A549 treated with Mapracorat at 1 μM for 4 hours (cell line): ENCODE data around the gene PCDHGA11. TPM values are rescaled to one million over a fixed set of nuclear protein-coding genes. Genes with fewer than 3 reads are reported as not detected.

Experiments
- total RNA-seq: library from RNA; stranded (reverse); fragments of 200-300 nt; extraction: Qiagen RNA extraction; gene quantifications from 5 replicates; pipeline ENCODE4 v1.2.3, GENCODE V29; 2022

Gene PCDHGA11
- 0.04 to 0.06 TPM (median 0.05 TPM) in 3 of 5 replicates, not detected in the others for total RNA-seq

GRCh38 chr5:141420855-141421488 lies at the start of gene PCDHGA11:
Gene PCDHGA11, plus strand, starts transcription at chr5:141421051. Its CDS starts 177 bp downstream, at chr5:141421228.

GRCh38 chr5:141373673-141374317 lies 47.1 kb upstream of the PCDHGA11 start, which contains the start of gene PCDHGA6:
Gene PCDHGA6, plus strand, starts transcription at chr5:141373891. Its CDS starts 193 bp downstream, at chr5:141374084.

GRCh38 chr5:141382469-141383294 lies 38.2 kb upstream of the PCDHGA11 start, which contains the start of gene PCDHGA7:
Gene PCDHGA7, plus strand, starts transcription at chr5:141382742. Its CDS starts 158 bp downstream, at chr5:141382900.

GRCh38 chr5:141387557-141388311 lies 33.1 kb upstream of the PCDHGA11 start, which contains the start of gene PCDHGB4:
Gene PCDHGB4, plus strand, starts transcription at chr5:141387698. Its CDS starts 187 bp downstream, at chr5:141387885.

GRCh38 chr5:141392429-141393198 lies 28.2 kb upstream of the PCDHGA11 start, which contains the start of gene PCDHGA8:
Gene PCDHGA8, plus strand, starts transcription at chr5:141392633. Its CDS starts 181 bp downstream, at chr5:141392814.

GRCh38 chr5:141397756-141398551 lies 22.9 kb upstream of the PCDHGA11 start, which contains the start of gene PCDHGB5:
Gene PCDHGB5, plus strand, starts transcription at chr5:141397947. Its CDS starts 181 bp downstream, at chr5:141398128.

GRCh38 chr5:141402553-141403243 lies 18.2 kb upstream of the PCDHGA11 start, which contains the start of gene PCDHGA9:
Gene PCDHGA9, plus strand, starts transcription at chr5:141402778. Its CDS starts 175 bp downstream, at chr5:141402953.

GRCh38 chr5:141407790-141408505 lies 12.9 kb upstream of the PCDHGA11 start, which contains the start of gene PCDHGB6:
Gene PCDHGB6, plus strand, starts transcription at chr5:141408021. Its CDS starts 182 bp downstream, at chr5:141408203.

GRCh38 chr5:141412854-141413539 lies 7.9 kb upstream of the PCDHGA11 start, which contains the start of gene PCDHGA10:
Gene PCDHGA10, plus strand, starts transcription at chr5:141412987. Its CDS starts 189 bp downstream, at chr5:141413176.

GRCh38 chr5:141417494-141418172 lies 3.2 kb upstream of the PCDHGA11 start, which contains the start of gene PCDHGB7:
Gene PCDHGB7, plus strand, starts transcription at chr5:141417677. Its CDS starts 183 bp downstream, at chr5:141417860.

GRCh38 chr5:141430332-141431113 lies 9.7 kb downstream of the PCDHGA11 start, which contains the start of gene PCDHGA12:
Gene PCDHGA12, plus strand, starts transcription at chr5:141430507. Its CDS starts 253 bp downstream, at chr5:141430760.

Other genes starting within 250 kb of the PCDHGA11 start
- gene PCDHB7, start 248.4 kb upstream of the PCDHGA11 start, total RNA-seq, result 0.05 TPM in 1 of 5 replicates, not detected in the others
- gene PCDHB8, start 243.3 kb upstream of the PCDHGA11 start, total RNA-seq, result 0.19 to 0.42 TPM (median 0.22 TPM) in 5 replicates
- 0.05 to 0.08 TPM (median 0.05 TPM) in 4 of 5 replicates, not detected in the other for gene PCDHB16, start 238.7 kb upstream of the PCDHGA11 start, total RNA-seq
- gene PCDHB9, start 233.9 kb upstream of the PCDHGA11 start, total RNA-seq, result 0.03 to 0.26 TPM (median 0.05 TPM) in 3 of 5 replicates, not detected in the others
- gene PCDHB10, start 228.7 kb upstream of the PCDHGA11 start, total RNA-seq, result not detected in 5 replicates
- 0.05 to 0.08 TPM (median 0.08 TPM) in 4 of 5 replicates, not detected in the other for gene PCDHB11, start 221.4 kb upstream of the PCDHGA11 start, total RNA-seq
- gene PCDHB12, start 212.3 kb upstream of the PCDHGA11 start, total RNA-seq, result 0.06 TPM in 1 of 5 replicates, not detected in the others
- gene PCDHB13, start 207.1 kb upstream of the PCDHGA11 start, total RNA-seq, result 0.04 to 0.12 TPM (median 0.05 TPM) in 5 replicates
- gene PCDHB14, start 197.7 kb upstream of the PCDHGA11 start, total RNA-seq, result 0.05 to 0.21 TPM (median 0.14 TPM) in 5 replicates
- gene PCDHB15, start 175.7 kb upstream of the PCDHGA11 start, total RNA-seq, result 0.06 to 0.11 TPM (median 0.10 TPM) in 3 of 5 replicates, not detected in the others
- gene SLC25A2, start 117.0 kb upstream of the PCDHGA11 start, total RNA-seq, result not detected in 5 replicates
- gene TAF7, start 100.3 kb upstream of the PCDHGA11 start, total RNA-seq, result 60.0 to 73.5 TPM (median 68.7 TPM) in 5 replicates
- 0.24 to 0.29 TPM (median 0.26 TPM) in 5 replicates for gene PCDHGA1, start 90.5 kb upstream of the PCDHGA11 start, total RNA-seq
- 0.42 to 0.91 TPM (median 0.68 TPM) in 5 replicates for gene PCDHGA2, start 82.3 kb upstream of the PCDHGA11 start, total RNA-seq
- gene PCDHGA3, start 77.2 kb upstream of the PCDHGA11 start, total RNA-seq, result not detected in 5 replicates
- gene PCDHGB1, start 71.0 kb upstream of the PCDHGA11 start, total RNA-seq, result 1.3 to 2.0 TPM (median 1.9 TPM) in 5 replicates
- 0.07 to 0.22 TPM (median 0.12 TPM) in 5 replicates for gene PCDHGA4, start 66.0 kb upstream of the PCDHGA11 start, total RNA-seq
- gene PCDHGB2, start 61.1 kb upstream of the PCDHGA11 start, total RNA-seq, result 0.06 to 0.11 TPM (median 0.07 TPM) in 4 of 5 replicates, not detected in the other
- 0.09 to 0.17 TPM (median 0.14 TPM) in 5 replicates for gene PCDHGA5, start 56.9 kb upstream of the PCDHGA11 start, total RNA-seq
- gene PCDHGB3, start 50.8 kb upstream of the PCDHGA11 start, total RNA-seq, result 0.10 to 0.31 TPM (median 0.21 TPM) in 5 replicates
- gene PCDHGA6, start 47.2 kb upstream of the PCDHGA11 start, total RNA-seq, result 0.13 to 0.27 TPM (median 0.21 TPM) in 5 replicates
- gene PCDHGA7, start 38.3 kb upstream of the PCDHGA11 start, total RNA-seq, result 0.69 to 1.1 TPM (median 0.90 TPM) in 5 replicates
- gene PCDHGB4, start 33.4 kb upstream of the PCDHGA11 start, total RNA-seq, result 0.55 to 1.0 TPM (median 0.97 TPM) in 5 replicates
- gene PCDHGA8, start 28.4 kb upstream of the PCDHGA11 start, total RNA-seq, result 0.02 to 0.06 TPM (median 0.06 TPM) in 3 of 5 replicates, not detected in the others
- gene PCDHGB5, start 23.1 kb upstream of the PCDHGA11 start, total RNA-seq, result 1.6 to 2.6 TPM (median 2.2 TPM) in 5 replicates
- 0.06 to 0.08 TPM (median 0.06 TPM) in 3 of 5 replicates, not detected in the others for gene PCDHGA9, start 18.3 kb upstream of the PCDHGA11 start, total RNA-seq
- gene PCDHGB6, start 13.0 kb upstream of the PCDHGA11 start, total RNA-seq, result 0.08 to 0.13 TPM (median 0.12 TPM) in 5 replicates
- gene PCDHGA10, start 8.1 kb upstream of the PCDHGA11 start, total RNA-seq, result 0.02 to 0.03 TPM in 2 of 5 replicates, not detected in the others
- gene PCDHGB7, start 3.4 kb upstream of the PCDHGA11 start, total RNA-seq, result 0.05 to 0.10 TPM (median 0.07 TPM) in 3 of 5 replicates, not detected in the others
- 0.02 TPM in 1 of 5 replicates, not detected in the others for gene PCDHGA12, start 9.5 kb downstream of the PCDHGA11 start, total RNA-seq
- gene PCDHGC3, start 54.9 kb downstream of the PCDHGA11 start, total RNA-seq, result 5.1 to 6.3 TPM (median 5.9 TPM) in 5 replicates
- gene PCDHGC4, start 64.0 kb downstream of the PCDHGA11 start, total RNA-seq, result not detected in 5 replicates
- gene PCDHGC5, start 68.0 kb downstream of the PCDHGA11 start, total RNA-seq, result not detected in 5 replicates
- gene DIAPH1, start 197.9 kb downstream of the PCDHGA11 start, total RNA-seq, result 95.8 to 107 TPM (median 98.2 TPM) in 5 replicates
- 44.0 to 51.0 TPM (median 48.7 TPM) in 5 replicates for gene HDAC3, start 215.8 kb downstream of the PCDHGA11 start, total RNA-seq
- gene RELL2, start 215.9 kb downstream of the PCDHGA11 start, total RNA-seq, result 3.5 to 5.4 TPM (median 4.5 TPM) in 5 replicates
- gene FCHSD1, start 230.4 kb downstream of the PCDHGA11 start, total RNA-seq, result 9.1 to 13.3 TPM (median 9.9 TPM) in 5 replicates